Tibial nerve (tissue), 4 donors: Measurements from ENCODE around the gene SEMA6A.

ENCODE experiments used
- EP300 ChIP-seq, 2 donors: sonication (generic); formaldehyde crosslinking; IDR thresholded peaks; one replicate each; pipeline ENCODE4 v1.6.1; 2017; ENCODE audit warnings: antibody characterized with exemption in 2 of 2, mild to moderate bottlenecking in 1 of 2
- POLR2A ChIP-seq, 2 donors: fragments of 450-650 bp; IDR thresholded peaks; one replicate each; pipeline ENCODE4 v1.6.1; 2017; ENCODE audit warnings: antibody characterized with exemption in 2 of 2, mild to moderate bottlenecking in 2 of 2, moderate library complexity in 2 of 2
- TF ChIP-seq, protein P1 (sequence below), 5 experiments: fragments of 200-600 bp in 3 of 5; fragments of 450-650 bp in 2 of 5; sonication (generic) in 3 of 5; IDR thresholded peaks; one replicate each; pipeline ENCODE4 v1.5.1; 2016 to 2019; ENCODE audit warnings: antibody characterized with exemption in 5 of 5, mild to moderate bottlenecking in 3 of 5, moderate library complexity in 2 of 5

DNA sequence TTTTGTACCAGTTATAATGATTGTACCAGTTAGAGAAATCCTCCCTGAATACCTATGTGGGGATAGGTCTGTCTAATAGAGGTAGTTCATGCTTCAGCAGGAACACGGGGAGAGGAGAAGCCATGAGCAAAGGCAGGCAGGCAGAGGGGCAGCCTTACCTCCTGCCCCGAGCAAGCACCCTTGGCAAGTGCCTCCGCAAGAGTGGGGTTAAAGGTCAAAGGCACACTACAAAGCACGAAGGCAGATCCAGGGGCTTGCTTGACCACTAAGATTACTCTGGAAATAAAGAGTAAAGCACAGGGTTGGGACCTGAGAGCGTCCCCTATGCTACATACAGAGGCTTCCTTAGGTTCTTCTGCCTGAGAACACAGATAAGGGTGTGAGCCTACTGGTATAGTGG is 100.9 kb downstream of the SEMA6A start:
- TF ChIP-seq POLR2A (IDR thresholded peaks at IDR 0.05) (no peak), EP300 (IDR thresholded peaks at IDR 0.05) (no peak)
- TF ChIP-seq, protein P1, sequence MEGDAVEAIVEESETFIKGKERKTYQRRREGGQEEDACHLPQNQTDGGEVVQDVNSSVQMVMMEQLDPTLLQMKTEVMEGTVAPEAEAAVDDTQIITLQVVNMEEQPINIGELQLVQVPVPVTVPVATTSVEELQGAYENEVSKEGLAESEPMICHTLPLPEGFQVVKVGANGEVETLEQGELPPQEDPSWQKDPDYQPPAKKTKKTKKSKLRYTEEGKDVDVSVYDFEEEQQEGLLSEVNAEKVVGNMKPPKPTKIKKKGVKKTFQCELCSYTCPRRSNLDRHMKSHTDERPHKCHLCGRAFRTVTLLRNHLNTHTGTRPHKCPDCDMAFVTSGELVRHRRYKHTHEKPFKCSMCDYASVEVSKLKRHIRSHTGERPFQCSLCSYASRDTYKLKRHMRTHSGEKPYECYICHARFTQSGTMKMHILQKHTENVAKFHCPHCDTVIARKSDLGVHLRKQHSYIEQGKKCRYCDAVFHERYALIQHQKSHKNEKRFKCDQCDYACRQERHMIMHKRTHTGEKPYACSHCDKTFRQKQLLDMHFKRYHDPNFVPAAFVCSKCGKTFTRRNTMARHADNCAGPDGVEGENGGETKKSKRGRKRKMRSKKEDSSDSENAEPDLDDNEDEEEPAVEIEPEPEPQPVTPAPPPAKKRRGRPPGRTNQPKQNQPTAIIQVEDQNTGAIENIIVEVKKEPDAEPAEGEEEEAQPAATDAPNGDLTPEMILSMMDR (IDR thresholded peaks at IDR 0.05): no peak
